Measurements from ENCODE around the gene SEBOX.

DNA sequence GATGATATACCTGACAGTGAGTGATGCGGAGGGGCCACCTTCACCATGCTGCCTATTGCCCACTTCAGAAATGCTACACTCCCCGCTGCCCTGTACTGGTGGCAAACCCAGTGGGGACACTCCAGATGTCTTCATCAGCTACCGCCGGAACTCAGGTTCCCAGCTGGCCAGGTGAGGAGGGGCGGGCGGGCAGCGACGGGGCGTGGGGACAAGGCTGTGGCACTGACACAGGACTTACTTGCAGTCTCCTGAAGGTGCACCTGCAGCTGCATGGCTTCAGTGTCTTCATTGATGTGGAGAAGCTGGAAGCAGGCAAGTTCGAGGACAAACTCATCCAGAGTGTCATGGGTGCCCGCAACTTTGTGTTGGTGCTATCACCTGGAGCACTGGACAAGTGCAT lies 23.1 kb upstream of the SEBOX start:
- TF ChIP-seq, protein P1, sequence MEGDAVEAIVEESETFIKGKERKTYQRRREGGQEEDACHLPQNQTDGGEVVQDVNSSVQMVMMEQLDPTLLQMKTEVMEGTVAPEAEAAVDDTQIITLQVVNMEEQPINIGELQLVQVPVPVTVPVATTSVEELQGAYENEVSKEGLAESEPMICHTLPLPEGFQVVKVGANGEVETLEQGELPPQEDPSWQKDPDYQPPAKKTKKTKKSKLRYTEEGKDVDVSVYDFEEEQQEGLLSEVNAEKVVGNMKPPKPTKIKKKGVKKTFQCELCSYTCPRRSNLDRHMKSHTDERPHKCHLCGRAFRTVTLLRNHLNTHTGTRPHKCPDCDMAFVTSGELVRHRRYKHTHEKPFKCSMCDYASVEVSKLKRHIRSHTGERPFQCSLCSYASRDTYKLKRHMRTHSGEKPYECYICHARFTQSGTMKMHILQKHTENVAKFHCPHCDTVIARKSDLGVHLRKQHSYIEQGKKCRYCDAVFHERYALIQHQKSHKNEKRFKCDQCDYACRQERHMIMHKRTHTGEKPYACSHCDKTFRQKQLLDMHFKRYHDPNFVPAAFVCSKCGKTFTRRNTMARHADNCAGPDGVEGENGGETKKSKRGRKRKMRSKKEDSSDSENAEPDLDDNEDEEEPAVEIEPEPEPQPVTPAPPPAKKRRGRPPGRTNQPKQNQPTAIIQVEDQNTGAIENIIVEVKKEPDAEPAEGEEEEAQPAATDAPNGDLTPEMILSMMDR (conservative IDR thresholded peaks at IDR 0.05; ENCODE audit: low read depth, low read length), result no peak
- TF ChIP-seq EZH2 (IDR thresholded peaks at IDR 0.05; ENCODE audit: low read length, unreplicated experiment) (no peak), EZH2phosphoT487 (IDR thresholded peaks at IDR 0.05; ENCODE audit: borderline replicate concordance, low read length) (no peak)
